Mucosa of descending colon (tissue), 3 donors: ENCODE data around the gene USP4. TPM values are rescaled to one million over a fixed set of nuclear protein-coding genes. Genes with fewer than 3 reads are reported as not detected.
A peak's percentile ranks its signal among the peaks of the same experiment; 100 is the strongest.

Experiments
- ATAC-seq: fragments of 200-7000 bp; cut with Tn5 transposase; one replicate; pipeline ENCODE4 v1.9.1; 2020; ENCODE audit warnings: mild to moderate bottlenecking, moderate library complexity
- DNase-seq, 3 donors: peaks; one replicate each; pipeline ENCODE4 v3.0.0-alpha.2; 2020
- H3K36me3 ChIP-seq: fragments of 200-600 bp; one replicate; pipeline ENCODE4 v1.8.0; 2021; ENCODE audit warnings: low read depth, mild to moderate bottlenecking
- H3K4me1 ChIP-seq: fragments of 200-600 bp; one replicate; pipeline ENCODE4 v1.8.0; 2021; ENCODE audit warnings: low read depth, mild to moderate bottlenecking
- H3K4me3 ChIP-seq: fragments of 200-600 bp; one replicate; pipeline ENCODE4 v1.8.0; 2021; ENCODE audit warnings: mild to moderate bottlenecking
- H3K9me3 ChIP-seq: fragments of 200-600 bp; one replicate; pipeline ENCODE4 v1.8.0; 2021; ENCODE audit warnings: mild to moderate bottlenecking
- CTCF ChIP-seq: fragments of 200-600 bp; IDR thresholded peaks from one replicate; pipeline ENCODE4 v1.8.0; 2022; ENCODE audit warnings: antibody characterized with exemption, mild to moderate bottlenecking
- intact Hi-C, 2 donors: fragments of 100-400 bp; cut with DNase I in 1 of 2; cut with micrococcal nuclease in 1 of 2; formaldehyde crosslinking; loops; one replicate each; pipeline versions ENCODE4 v1.11.0 to v1.11.1; 2022; cut with DNase I, micrococcal nuclease
- total RNA-seq, 3 donors: library from RNA; stranded (reverse); fragmentation: NEBNext Ultra II Directional in 2 of 3; extraction: Animal tissue kit (Norgen Biotek cat#: 25700) in 2 of 3; gene quantifications; one replicate each; pipeline versions ENCODE4 v1.2.1 to v1.2.4, GENCODE V29; 2021 to 2023
- donor health status: DM: no; HTN: no; CAD: no; lungs with moderate emphysema.
- donor health status: DM: no; HTN: no; CAD: no.
- donor health status: DM: no; HTN: yes; CAD: no.

The USP4 gene
- total RNA-seq, 3 donors from 2014 or later = 46.4 to 60.5 (median 58.9) TPM

- no peaks in the 10 kb centered on the region for H3K4me1 ChIP-seq
- intact Hi-C loops = no loop called here
- H3K36me3 ChIP-seq = peaks cover 38% of the 10 kb centered on the region
- H3K4me3 ChIP-seq = no peak overlapping the region
- ATAC-seq (no peak), DNase-seq (no peak)
- no peak for TF ChIP-seq CTCF
- no peaks in the 10 kb centered on the region for H3K9me3 ChIP-seq
Measured at GRCh38 chr3:49294343-49294742, 45.5 kb downstream of the USP4 start.

- no peak overlapping the region for H3K4me3 ChIP-seq
- peaks cover 15% of the 10 kb centered on the region for H3K36me3 ChIP-seq
- no peak for ATAC-seq
- no peaks in the 10 kb centered on the region for H3K4me1 ChIP-seq
- TF ChIP-seq CTCF = no peak
- DNase-seq = no peak
- H3K9me3 ChIP-seq = no peaks in the 10 kb centered on the region
- intact Hi-C loops = no loop called here
Measured at GRCh38 chr3:49283997-49284396, 55.9 kb downstream of the USP4 start.

- peak; percentile 73 for ATAC-seq
- intact Hi-C loops = no loop called here
- H3K36me3 ChIP-seq = no peaks in the 10 kb centered on the region
- H3K4me3 ChIP-seq = no peak overlapping the region
- TF ChIP-seq CTCF = no peak
- peak in 1 of 3 donors; percentile 54 for DNase-seq
- no peaks in the 10 kb centered on the region for H3K9me3 ChIP-seq
- H3K4me1 ChIP-seq = peaks cover 15% of the 10 kb centered on the region
Measured at GRCh38 chr3:49279376-49279775, 60.5 kb downstream of the USP4 start.

- no peaks in the 10 kb centered on the region for H3K9me3 ChIP-seq
- peaks cover 15% of the 10 kb centered on the region for H3K4me1 ChIP-seq
- H3K4me3 ChIP-seq = no peak overlapping the region
- no peak for ATAC-seq
- H3K36me3 ChIP-seq = no peaks in the 10 kb centered on the region
- intact Hi-C loops = no loop called here
- TF ChIP-seq CTCF = no peak
- no peak for DNase-seq
Measured at GRCh38 chr3:49278548-49278947, 61.3 kb downstream of the USP4 start.

- H3K4me1 ChIP-seq = peaks cover 15% of the 10 kb centered on the region
- H3K36me3 ChIP-seq = no peaks in the 10 kb centered on the region
- DNase-seq = no peak
- TF ChIP-seq CTCF = no peak
- peak; percentile 24 for ATAC-seq
- H3K9me3 ChIP-seq = no peaks in the 10 kb centered on the region
- H3K4me3 ChIP-seq = peak overlapping the region; percentile 7
- intact Hi-C loops = no loop called here
Measured at GRCh38 chr3:49277383-49277775, 62.5 kb downstream of the USP4 start.
